MCF 10A (cell line): ENCODE measurements around the gene CREG1. TPM values are rescaled to one million over a fixed set of nuclear protein-coding genes. Genes with fewer than 3 reads are reported as not detected.

ENCODE experiments used
- BruUV-seq: library from RNA; stranded (reverse); fragments of 400-500 nt; replicated peaks from 2 replicates; lab custom pipeline; 2021; lab: Mats Ljungman, UMichigan
- CTCF ChIA-PET: fragments of 300-600 bp; sonication (Branson Sonifier 250); formaldehyde crosslinking; extraction: SDS; loops from one replicate; lab custom pipeline; 2021; ENCODE audit warnings: antibody characterized with exemption, inconsistent platforms; lab: Yijun Ruan, JAX
- POLR2A ChIA-PET: fragments of 300-600, 350-650 bp; sonication (Branson Sonifier 250); formaldehyde crosslinking; extraction: SDS; loops from one replicate; lab custom pipeline; 2020; ENCODE audit warnings: antibody characterized with exemption, inconsistent platforms; lab: Yijun Ruan, JAX
- DNase-seq: peaks from one replicate; pipeline ENCODE4 v3.0.0-alpha.2; 2018; ENCODE audit not compliant: unreplicated experiment
- H3K27ac Mint-ChIP-seq: one replicate; pipeline ENCODE4 v1.8.0; 2022; ENCODE audit warnings: mild to moderate bottlenecking, low read depth, mixed read lengths; ENCODE audit not compliant: unreplicated experiment
- H3K27me3 Mint-ChIP-seq: one replicate; pipeline ENCODE4 v1.8.0; 2022; ENCODE audit warnings: mixed read lengths; ENCODE audit not compliant: insufficient read depth, unreplicated experiment
- H3K36me3 Mint-ChIP-seq: one replicate; pipeline ENCODE4 v1.8.0; 2022; ENCODE audit warnings: mild to moderate bottlenecking, moderate library complexity, mixed read lengths; ENCODE audit not compliant: insufficient read depth, unreplicated experiment
- H3K4me1 Mint-ChIP-seq: one replicate; pipeline ENCODE4 v1.8.0; 2022; ENCODE audit warnings: mixed read lengths; ENCODE audit not compliant: insufficient read depth, unreplicated experiment
- H3K4me3 Mint-ChIP-seq: one replicate; pipeline ENCODE4 v1.8.0; 2022; ENCODE audit warnings: mild to moderate bottlenecking, moderate library complexity, mixed read lengths; ENCODE audit not compliant: unreplicated experiment
- H3K9me3 Mint-ChIP-seq: one replicate; pipeline ENCODE4 v1.8.0; 2022; ENCODE audit warnings: mixed read lengths; ENCODE audit not compliant: unreplicated experiment
- CTCF ChIP-seq: fragments of 200-600 bp; IDR thresholded peaks from one replicate; pipeline ENCODE4 v1.8.0; 2022; ENCODE audit warnings: antibody characterized with exemption, mild to moderate bottlenecking; ENCODE audit not compliant: unreplicated experiment
- intact Hi-C: fragments of 100-400 bp; cut with micrococcal nuclease; formaldehyde crosslinking; loops from 2 replicates; pipeline ENCODE4 v1.14.1; 2022
- total RNA-seq: library from RNA; stranded (reverse); gene quantifications from 2 replicates; pipeline ENCODE4 v1.2.3, GENCODE V29; 2022

The CREG1 gene
- total RNA-seq, 1 experiment from 2014 or later = 154 TPM

- H3K27ac Mint-ChIP-seq = peak overlapping the region; percentile 43
- ChIA-PET POLR2A (interaction anchor here (0.6 to 6.7 kb wide), 9 partner anchors 9 to 322 kb away, joined by 3 to 99 read pairs (median 4); partner anchors contain the start of gene CREG1), CTCF (interaction anchor here (0.5 to 6.6 kb wide), 11 partner anchors 9 to 591 kb away, joined by 3 to 139 read pairs (median 5); partner anchors contain the start of gene CREG1)
- TF ChIP-seq CTCF = no peak
- intact Hi-C loops = loop anchor here (5.0 kb wide), 1 partner anchor 322 kb away; the partner anchor contains the start of gene POU2F1
- H3K9me3 Mint-ChIP-seq = no peaks in the 10 kb centered on the region
- peaks cover 74% of the 10 kb centered on the region for H3K36me3 Mint-ChIP-seq
- H3K4me1 Mint-ChIP-seq = peaks cover 58% of the 10 kb centered on the region
- no TSS peak for BruUV-seq
- H3K27me3 Mint-ChIP-seq = no peaks in the 10 kb centered on the region
- no peak overlapping the region for H3K4me3 Mint-ChIP-seq
- peak; percentile 94 for DNase-seq
Observed at GRCh38 chr1:167544447-167545093, 9.0 kb downstream of the CREG1 start.

GRCh38 chr1:167543199-167543990 lies 10.2 kb downstream of the CREG1 start:
- Mint-ChIP-seq H3K36me3 (peaks cover 80% of the 10 kb centered on the region), H3K27ac (peak overlapping the region; percentile 29), H3K9me3 (no peaks in the 10 kb centered on the region), H3K27me3 (no peaks in the 10 kb centered on the region), H3K4me3 (no peak overlapping the region), H3K4me1 (peaks cover 48% of the 10 kb centered on the region)
- ChIA-PET POLR2A (interaction anchor here (0.7 to 6.7 kb wide), 5 partner anchors 10 to 324 kb away, joined by 3 to 99 read pairs (median 4); partner anchors contain the start of gene CREG1), CTCF (interaction anchor here (0.7 to 6.6 kb wide), 7 partner anchors 10 to 484 kb away, joined by 3 to 139 read pairs (median 7); partner anchors contain the start of gene CREG1)
- TF ChIP-seq CTCF = no peak
- no peak for DNase-seq
- BruUV-seq = no TSS peak
- intact Hi-C loops = no loop called here

GRCh38 chr1:167542109-167543032 lies 11.2 kb downstream of the CREG1 start:
- BruUV-seq = no TSS peak
- peak overlapping the region; percentile 29 for H3K27ac Mint-ChIP-seq
- peak; percentile 77 for DNase-seq
- no peaks in the 10 kb centered on the region for H3K9me3 Mint-ChIP-seq
- ChIA-PET CTCF (interaction anchor here (0.5 to 6.6 kb wide), 17 partner anchors 11 to 632 kb away, joined by 3 to 139 read pairs (median 3); partner anchors contain the start of gene CREG1), POLR2A (interaction anchor here (0.7 to 6.7 kb wide), 7 partner anchors 11 to 320 kb away, joined by 3 to 99 read pairs (median 4); partner anchors contain the start of gene CREG1)
- no peak overlapping the region for H3K4me3 Mint-ChIP-seq
- no peaks in the 10 kb centered on the region for H3K27me3 Mint-ChIP-seq
- TF ChIP-seq CTCF = no peak
- H3K36me3 Mint-ChIP-seq = peaks cover 70% of the 10 kb centered on the region
- peaks cover 42% of the 10 kb centered on the region for H3K4me1 Mint-ChIP-seq
- intact Hi-C loops = no loop called here
